HG03342 (cell line): ENCODE data around the gene CBLC.

Source experiments
- ATAC-seq: cut with Tn5 transposase; IDR thresholded peaks from one replicate; pipeline ENCODE4 v1.9.1; 2021; ENCODE audit warnings: mild to moderate bottlenecking, moderate library complexity; ENCODE audit not compliant: unreplicated experiment

The CBLC gene

GRCh38 chr19:44848036-44848811 lies 70.5 kb downstream of the CBLC start:
- no peak for ATAC-seq

GRCh38 chr19:44848812-44849447 lies 71.2 kb downstream of the CBLC start:
- no peak for ATAC-seq
